Common myeloid progenitor, CD34-positive (primary cell): ENCODE data around the gene B4GALT3.
A peak's percentile ranks its signal among the peaks of the same experiment; 100 is the strongest.

Source experiments
- CTCF ChIA-PET: fragments of 350-600 bp; sonication (Branson Sonifier 250); formaldehyde crosslinking; loops from one replicate; lab custom pipeline; 2021; ENCODE audit warnings: antibody characterized with exemption; lab: Charles Lee
- POLR2A ChIA-PET: fragments of 350-600 bp; sonication (Branson Sonifier 250); formaldehyde crosslinking; loops from one replicate; lab custom pipeline; 2021; ENCODE audit warnings: antibody characterized with exemption; lab: Charles Lee
- DNase-seq, 3 donors: peaks; one replicate each; pipeline versions ENCODE4 v3.0.0 to v3.0.0-alpha.2; 2013
- H3K27ac ChIP-seq, 2 experiments: 1 replicate in 1 of 2; 2 replicates in 1 of 2; pipeline ENCODE4 v1.7.0; 2013; ENCODE audit warnings: inconsistent platforms in 2 of 2, low read length in 2 of 2, mild to moderate bottlenecking in 2 of 2, low read depth in 1 of 2, moderate library complexity in 1 of 2; ENCODE audit not compliant: severe bottlenecking in 2 of 2, insufficient read depth in 1 of 2, poor library complexity in 1 of 2
- H3K27me3 ChIP-seq, 5 experiments: replicated peaks in 2 of 5; 1 replicate in 3 of 5; 2 replicates in 2 of 5; pipeline versions ENCODE4 v1.6.1 to v1.7.0; 2013; ENCODE audit warnings: low read length in 4 of 5, mild to moderate bottlenecking in 2 of 5, moderate library complexity in 2 of 5, inconsistent platforms in 1 of 5; ENCODE audit not compliant: insufficient read depth in 5 of 5, control insufficient read depth in 4 of 5
- H3K36me3 ChIP-seq, 4 experiments: 1 replicate in 2 of 4; 2 replicates in 2 of 4; pipeline versions ENCODE4 v1.6.1 to v1.7.0; 2013; ENCODE audit warnings: low read length in 3 of 4, control low read depth in 1 of 4, mild to moderate bottlenecking in 1 of 4; ENCODE audit not compliant: control insufficient read depth in 4 of 4, insufficient read depth in 4 of 4
- H3K4me1 ChIP-seq, 4 experiments: 1 replicate in 3 of 4; 2 replicates in 1 of 4; pipeline versions ENCODE4 v1.6.1 to v1.7.1; 2013; ENCODE audit warnings: low read length in 3 of 4, mild to moderate bottlenecking in 3 of 4, control low read depth in 1 of 4, inconsistent platforms in 1 of 4, moderate library complexity in 1 of 4; ENCODE audit not compliant: control insufficient read depth in 4 of 4, insufficient read depth in 4 of 4; ENCODE audit errors: control extremely low read depth in 1 of 4
- H3K4me3 ChIP-seq, 7 experiments: 1 replicate in 4 of 7; 2 replicates in 3 of 7; pipeline versions ENCODE4 v1.5.1 to v1.7.0; 2013; ENCODE audit warnings: mild to moderate bottlenecking in 7 of 7, low read length in 6 of 7, moderate library complexity in 6 of 7, inconsistent platforms in 2 of 7, low read depth in 2 of 7, control low read depth in 1 of 7; ENCODE audit not compliant: insufficient read depth in 4 of 7, control insufficient read depth in 1 of 7; ENCODE audit errors: extremely low read depth in 1 of 7
- H3K9me3 ChIP-seq, 5 experiments: 1 replicate in 4 of 5; 2 replicates in 1 of 5; pipeline versions ENCODE4 v1.6.1 to v1.7.1; 2013; ENCODE audit warnings: low read length in 4 of 5, mild to moderate bottlenecking in 2 of 5, inconsistent platforms in 1 of 5, low read depth in 1 of 5, moderate library complexity in 1 of 5; ENCODE audit not compliant: control insufficient read depth in 4 of 5, insufficient read depth in 2 of 5; ENCODE audit errors: control extremely low read depth in 1 of 5
- WGBS: methylation state at CpG from one replicate; pipeline ENCODE4 v1.1.5; 2013; ENCODE audit not compliant: insufficient coverage; 5-methylcytosine and 5-hydroxymethylcytosine counted together

The B4GALT3 gene

GRCh38 chr1:161217831-161218230 is 40.5 kb upstream of the B4GALT3 start:
- Histone ChIP-seq H3K36me3 (peaks cover 0 to 29% (median 15%) of the 10 kb centered on the region in 4 experiments), H3K9me3 (no peaks in the 10 kb centered on the region), H3K27ac (no peak overlapping the region), H3K27me3 (no peaks in the 10 kb centered on the region), H3K4me3 (peak overlapping the region in 1 of 7 experiments; percentile 52), H3K4me1 (peaks cover 8 to 48% (median 30%) of the 10 kb centered on the region in 4 experiments)
- WGBS: 85% methylated on average over 3 of the region's 6 CpGs
- CTCF ChIA-PET: interaction anchor here (0.9 to 16.6 kb wide), 7 partner anchors 10 to 170 kb away, joined by 3 to 316 read pairs (median 4); partner anchors contain the start of gene NDUFS2
- POLR2A ChIA-PET: no interaction called here
- DNase-seq: no peak

DNA sequence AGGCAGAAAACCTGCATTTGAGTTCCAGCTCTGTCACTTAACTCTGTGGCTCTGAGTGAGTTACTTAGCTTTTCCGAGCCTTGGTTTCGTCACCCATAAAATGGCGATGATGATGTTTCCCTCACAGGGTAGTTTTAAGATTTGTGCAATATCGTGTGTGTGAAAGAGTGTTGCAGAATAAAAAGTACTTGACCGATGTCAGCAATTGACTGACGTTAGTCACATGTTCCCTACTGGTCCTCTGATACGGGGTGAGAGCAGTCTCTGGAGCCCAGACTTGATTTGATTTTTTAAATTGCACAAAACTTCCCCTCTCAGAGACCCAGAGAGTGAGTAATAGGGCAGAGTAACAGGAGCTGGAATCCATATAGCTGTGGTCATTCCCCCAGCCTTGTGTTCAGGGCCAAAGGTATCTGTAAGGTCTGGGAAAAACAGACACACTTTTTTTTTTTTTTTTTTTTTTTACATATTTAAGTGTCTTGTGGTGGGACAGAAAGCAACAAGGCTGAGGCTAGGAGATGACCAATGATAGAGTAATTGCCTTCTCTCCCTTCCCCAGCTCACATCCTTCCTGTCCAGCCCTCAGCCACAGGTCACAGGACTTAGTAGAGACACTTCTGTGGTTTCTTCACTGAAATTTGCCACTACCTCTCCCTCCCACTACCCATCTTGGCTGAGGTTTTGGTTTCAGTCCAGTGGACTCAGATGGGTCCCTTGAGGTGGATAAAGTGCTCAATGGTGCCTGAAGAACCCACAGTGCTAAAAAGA is 39.8 kb upstream of the B4GALT3 start:
- DNase-seq: peak in 2 of 3 donors; percentile 27 to 36
- ChIA-PET CTCF (interaction anchor here (0.9 to 16.6 kb wide), 9 partner anchors 8 to 171 kb away, joined by 3 to 316 read pairs (median 4); partner anchors contain the start of genes NDUFS2 and TOMM40L), POLR2A (interaction anchor here (0.6 to 0.8 kb wide), 2 partner anchors 15 to 145 kb away, joined by 3 to 4 read pairs; partner anchors contain the start of gene NDUFS2)
- H3K36me3 ChIP-seq: peaks cover 0 to 32% (median 18%) of the 10 kb centered on the region in 4 experiments
- H3K4me3 ChIP-seq: peak overlapping the region in 2 of 7 experiments; percentile 4 to 58
- H3K9me3 ChIP-seq: no peaks in the 10 kb centered on the region
- peaks cover 8 to 48% (median 30%) of the 10 kb centered on the region in 4 experiments for H3K4me1 ChIP-seq
- no peaks in the 10 kb centered on the region for H3K27me3 ChIP-seq
- 85% methylated on average over 4 of the region's 7 CpGs for WGBS
- no peak overlapping the region for H3K27ac ChIP-seq

GRCh38 chr1:161215076-161215475 is 37.8 kb upstream of the B4GALT3 start, which contains the start of gene FCER1G:
Gene FCER1G, plus strand, starts transcription at chr1:161215295. Its CDS starts 27 bp downstream, at chr1:161215322.
- peak in 2 of 3 donors; percentile 45 to 56 for DNase-seq
- POLR2A ChIA-PET: interaction anchor here (0.5 kb wide), 1 partner anchor 15 kb away, joined by 4 read pairs; no protein-coding TSS in a partner anchor
- H3K27me3 ChIP-seq: no peaks in the 10 kb centered on the region
- peak within 1 kb of the TSS in 6 of 7 experiments; percentile 33 to 69 (median 58) for H3K4me3 ChIP-seq
- no peaks in the 10 kb centered on the region for H3K9me3 ChIP-seq
- H3K27ac ChIP-seq: peak within 1 kb of the TSS in 1 of 2 experiments; percentile 30
- H3K36me3 ChIP-seq: peaks cover 11 to 50% (median 35%) of the 10 kb centered on the region in 4 experiments
- peaks cover 8 to 54% (median 31%) of the 10 kb centered on the region in 4 experiments for H3K4me1 ChIP-seq
- WGBS: 5% methylated on average over 4 of the region's 10 CpGs
- CTCF ChIA-PET: interaction anchor here (0.6 to 16.6 kb wide), 7 partner anchors 8 to 94 kb away, joined by 3 to 316 read pairs (median 4); partner anchors contain the start of genes NDUFS2 and TOMM40L

DNA sequence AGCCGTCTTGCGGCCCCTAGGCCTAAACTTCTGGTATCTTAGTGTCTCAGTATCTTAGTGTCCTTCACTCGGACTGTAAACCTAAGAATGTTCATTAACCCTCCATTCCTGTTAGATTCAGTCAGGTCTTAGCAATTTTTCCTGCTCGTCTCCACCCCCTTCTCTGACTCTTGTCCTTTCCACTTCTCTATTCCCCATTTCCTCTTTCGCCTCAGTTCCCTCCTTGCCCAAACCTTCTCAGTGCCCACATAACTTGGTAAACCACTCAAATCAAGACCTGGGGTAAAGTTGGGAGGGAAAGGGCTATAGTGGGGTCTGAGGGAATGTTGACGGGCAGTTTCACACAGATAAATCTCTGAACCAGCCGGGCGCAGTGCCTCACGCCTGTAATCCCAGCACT is 37.1 kb upstream of the B4GALT3 start:
- no peak for DNase-seq
- H3K27ac ChIP-seq: no peak overlapping the region
- H3K27me3 ChIP-seq: no peaks in the 10 kb centered on the region
- peak overlapping the region in 1 of 7 experiments; percentile 8 for H3K4me3 ChIP-seq
- H3K9me3 ChIP-seq: no peaks in the 10 kb centered on the region
- WGBS: 93% methylated on average over 7 of the region's 9 CpGs
- CTCF ChIA-PET: interaction anchor here (1.5 to 16.6 kb wide), 2 partner anchors 7 to 94 kb away, joined by 5 to 316 read pairs; partner anchors contain the start of gene NDUFS2
- H3K36me3 ChIP-seq: peaks cover 11 to 48% (median 39%) of the 10 kb centered on the region in 4 experiments
- POLR2A ChIA-PET: interaction anchor here (0.6 kb wide), 1 partner anchor 91 kb away, joined by 3 read pairs; no protein-coding TSS in a partner anchor
- peaks cover 8 to 60% (median 34%) of the 10 kb centered on the region in 4 experiments for H3K4me1 ChIP-seq

- Histone ChIP-seq H3K27me3 (no peaks in the 10 kb centered on the region), H3K36me3 (peaks cover 16 to 84% (median 60%) of the 10 kb centered on the region in 4 experiments), H3K4me3 (no peak overlapping the region), H3K27ac (no peak overlapping the region), H3K4me1 (peaks cover 2 to 24% (median 8%) of the 10 kb centered on the region in 4 experiments), H3K9me3 (no peaks in the 10 kb centered on the region)
- WGBS: 52% methylated on average over 9 of the region's 11 CpGs
- DNase-seq: peak; percentile 82 to 89 (median 84)
- POLR2A ChIA-PET: interaction anchor here (1.4 kb wide), 1 partner anchor 96 kb away, joined by 4 read pairs; no protein-coding TSS in a partner anchor
- CTCF ChIA-PET: interaction anchor here (0.6 to 13.6 kb wide), 19 partner anchors 8 to 177 kb away, joined by 3 to 316 read pairs (median 7); partner anchors contain the start of genes APOA2, CFAP126, FCER1G and NDUFS2
Observed at GRCh38 chr1:161209790-161210409, 32.6 kb upstream of the B4GALT3 start.

GRCh38 chr1:161207173-161207572 is 29.9 kb upstream of the B4GALT3 start:
- Histone ChIP-seq H3K4me3 (no peak overlapping the region), H3K4me1 (peaks cover 0 to 25% (median 15%) of the 10 kb centered on the region in 4 experiments), H3K27ac (no peak overlapping the region), H3K36me3 (peaks cover 16 to 67% (median 51%) of the 10 kb centered on the region in 4 experiments), H3K27me3 (no peaks in the 10 kb centered on the region), H3K9me3 (no peaks in the 10 kb centered on the region)
- CTCF ChIA-PET: interaction anchor here (0.9 to 13.6 kb wide), 8 partner anchors 14 to 174 kb away, joined by 3 to 316 read pairs (median 9); partner anchors contain the start of genes APOA2, B4GALT3, FCER1G and TOMM40L
- POLR2A ChIA-PET: no interaction called here
- WGBS: 87% methylated on average over 8 of the region's 8 CpGs
- no peak for DNase-seq
